Hematopoietic multipotent progenitor cell treated with erythropoietin and hydrocortisone succinate and interleukin-3 and kit ligand, for 6 days (in vitro differentiated cells): ENCODE results near the gene PLCB3.

Source experiments
- DNase-seq: peaks from one replicate; pipeline ENCODE4 v3.0.0-alpha.2; 2015

The PLCB3 gene

GRCh38 chr11:64251016-64251752, at the start of gene PLCB3:
PLCB3 (plus strand) TSS chr11:64251530; CDS start chr11:64251650, 120 bp downstream.
- peak; percentile 63 for DNase-seq

- DNase-seq, result no peak
Measured at GRCh38 chr11:64201543-64201942, 49.8 kb upstream of the PLCB3 start.

GRCh38 chr11:64202992-64203391, 48.3 kb upstream of the PLCB3 start:
- DNase-seq, result no peak

- no peak for DNase-seq
Measured at GRCh38 chr11:64203421-64204079, 47.8 kb upstream of the PLCB3 start.

GRCh38 chr11:64204080-64204440, 47.3 kb upstream of the PLCB3 start:
- no peak for DNase-seq

GRCh38 chr11:64204464-64204989, 46.8 kb upstream of the PLCB3 start:
- peak; percentile 99 for DNase-seq

- DNase-seq, result peak; percentile 94
Measured at GRCh38 chr11:64206457-64207255, 44.7 kb upstream of the PLCB3 start, which contains the start of gene FERMT3. FERMT3 (plus strand) TSS chr11:64206721; CDS start chr11:64207365, 644 bp downstream.

GRCh38 chr11:64207256-64208085, 43.9 kb upstream of the PLCB3 start:
- peak; percentile 94 for DNase-seq

GRCh38 chr11:64208086-64208795, 43.1 kb upstream of the PLCB3 start:
- no peak for DNase-seq

GRCh38 chr11:64208796-64209562, 42.4 kb upstream of the PLCB3 start:
- no peak for DNase-seq

- DNase-seq, result no peak
Measured at GRCh38 chr11:64209563-64209843, 41.8 kb upstream of the PLCB3 start.

GRCh38 chr11:64210301-64211020, 40.9 kb upstream of the PLCB3 start:
- no peak for DNase-seq

- DNase-seq, result no peak
Measured at GRCh38 chr11:64211181-64211872, 40.0 kb upstream of the PLCB3 start.

GRCh38 chr11:64216879-64217278, 34.5 kb upstream of the PLCB3 start:
- DNase-seq, result peak; percentile 43

- no peak for DNase-seq
Measured at GRCh38 chr11:64218628-64219353, 32.5 kb upstream of the PLCB3 start.

- DNase-seq, result no peak
Measured at GRCh38 chr11:64219354-64219684, 32.0 kb upstream of the PLCB3 start.

GRCh38 chr11:64219755-64220154, 31.6 kb upstream of the PLCB3 start:
- DNase-seq, result no peak

- no peak for DNase-seq
Measured at GRCh38 chr11:64220271-64220670, 31.1 kb upstream of the PLCB3 start.

- no peak for DNase-seq
Measured at GRCh38 chr11:64220798-64221197, 30.5 kb upstream of the PLCB3 start.
